A549 (cell line): ENCODE data around the gene PRKN.

ENCODE experiments used
- CHD2 ChIP-seq: fragments of 150-350 bp; IDR thresholded peaks from 2 replicates; pipeline ENCODE4 v1.6.1; 2014; ENCODE audit warnings: low read length; ENCODE audit not compliant: partially characterized antibody
- CTCF ChIP-seq: fragments of >200 bp; sonication (Bioruptor Twin); formaldehyde crosslinking; IDR thresholded peaks from 3 replicates; pipeline ENCODE4 v1.5.1; 2016
- MAZ ChIP-seq: fragments of 150-350 bp; IDR thresholded peaks from 2 replicates; pipeline ENCODE4 v1.6.1; 2014; ENCODE audit warnings: antibody characterized with exemption, low read depth, low read length, borderline replicate concordance
- NR3C1 ChIP-seq: fragments of >200 bp; sonication (Bioruptor Twin); formaldehyde crosslinking; IDR thresholded peaks from 3 replicates; pipeline ENCODE4 v1.6.1; 2017
- POLR2A ChIP-seq: IDR thresholded peaks from 2 replicates; pipeline ENCODE4 v1.6.1; 2012; ENCODE audit warnings: mild to moderate bottlenecking, low read length

DNA sequence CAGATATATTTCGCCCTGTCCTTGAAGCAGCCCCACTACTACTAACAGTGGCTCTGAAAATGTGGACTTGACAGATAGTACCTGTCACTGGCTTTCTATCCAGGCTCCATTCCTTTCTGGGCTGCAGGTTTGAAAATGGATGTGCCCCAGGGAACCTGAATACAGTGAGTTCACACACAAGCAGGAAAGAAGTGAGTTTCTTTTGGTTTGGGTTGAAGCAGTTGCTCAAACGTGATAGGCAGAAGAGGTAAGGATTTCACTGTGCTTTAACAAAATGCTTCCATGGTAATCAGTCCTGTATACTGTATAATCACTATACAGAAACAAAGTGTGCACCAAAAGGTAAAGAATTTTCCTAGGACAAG is 382.9 kb downstream of the PRKN start:
- TF ChIP-seq CTCF = no peak
- no peak for TF ChIP-seq POLR2A
- no peak for TF ChIP-seq NR3C1
- TF ChIP-seq CHD2 = no peak
- TF ChIP-seq MAZ = no peak
